HG03045 (cell line): ENCODE measurements around the gene COPZ1.
"Not testable (repeated sequence)": the region's sequence is repeated elsewhere in the genome, so short reads cannot be mapped to it uniquely, and the experiment has no call there.

Experiments used
- ATAC-seq: cut with Tn5 transposase; IDR thresholded peaks from one replicate; pipeline ENCODE4 v1.9.1; 2021; ENCODE audit warnings: mild to moderate bottlenecking, moderate library complexity; ENCODE audit not compliant: unreplicated experiment

Gene COPZ1, protein sequence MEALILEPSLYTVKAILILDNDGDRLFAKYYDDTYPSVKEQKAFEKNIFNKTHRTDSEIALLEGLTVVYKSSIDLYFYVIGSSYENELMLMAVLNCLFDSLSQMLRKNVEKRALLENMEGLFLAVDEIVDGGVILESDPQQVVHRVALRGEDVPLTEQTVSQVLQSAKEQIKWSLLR

GRCh38 chr12:54324617-54325441 lies at the start of gene COPZ1:
TSS of gene COPZ1 (plus strand) at chr12:54325131. CDS start at chr12:54325164, 33 bp downstream.
- ATAC-seq, result peak; percentile 98

GRCh38 chr12:54276368-54276767 lies 48.6 kb upstream of the COPZ1 start:
- ATAC-seq, result no peak

- ATAC-seq, result no peak
Measured at GRCh38 chr12:54277823-54278276, 47.1 kb upstream of the COPZ1 start.

- ATAC-seq, result no peak
Measured at GRCh38 chr12:54279227-54279631, 45.7 kb upstream of the COPZ1 start.

DNA sequence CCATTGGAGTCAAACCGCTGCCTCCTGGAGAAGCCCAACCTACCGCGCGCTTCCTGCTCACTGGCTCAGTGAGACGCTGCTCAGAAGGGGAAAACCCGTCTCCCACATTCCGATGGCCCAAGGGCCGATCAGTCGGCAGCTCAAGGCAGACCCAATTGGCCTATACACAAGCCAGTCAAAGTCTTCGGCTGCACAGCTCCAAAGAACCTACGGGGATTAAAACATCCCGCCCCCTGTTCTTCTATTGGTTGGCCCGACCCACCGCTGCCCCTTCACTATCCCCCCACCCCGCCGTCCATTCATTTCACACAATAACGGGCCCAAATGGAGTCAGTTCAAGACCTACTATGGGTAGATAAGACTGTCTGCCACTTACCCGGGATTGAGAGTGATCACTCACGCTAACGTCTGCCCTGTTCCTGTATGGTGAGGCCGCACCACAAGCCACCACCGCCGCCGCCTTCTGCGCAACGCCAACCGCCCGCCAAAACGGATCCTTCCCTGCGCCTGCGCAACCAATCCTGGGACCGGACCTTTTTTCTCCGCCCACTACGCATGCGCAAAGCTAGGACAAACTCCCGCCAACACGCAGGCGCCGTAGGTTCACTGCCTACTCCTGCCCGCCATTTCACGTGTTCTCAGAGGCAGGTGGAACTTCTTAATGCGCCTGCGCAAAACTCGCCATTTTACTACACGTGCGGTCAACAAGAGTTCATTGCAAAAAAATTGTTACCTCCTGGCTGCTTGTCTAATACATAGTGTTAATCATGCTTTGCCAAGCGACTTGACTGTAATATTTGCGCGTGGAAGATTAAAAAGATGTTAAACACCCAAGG lies 45.1 kb upstream of the COPZ1 start, which contains the start of gene CBX5:
Gene CBX5 (minus strand): TSS at position 491 of the 836 bp plus-strand sequence. CDS start 22,472 bp downstream, outside the sequence.
- peak; percentile 68 for ATAC-seq

DNA sequence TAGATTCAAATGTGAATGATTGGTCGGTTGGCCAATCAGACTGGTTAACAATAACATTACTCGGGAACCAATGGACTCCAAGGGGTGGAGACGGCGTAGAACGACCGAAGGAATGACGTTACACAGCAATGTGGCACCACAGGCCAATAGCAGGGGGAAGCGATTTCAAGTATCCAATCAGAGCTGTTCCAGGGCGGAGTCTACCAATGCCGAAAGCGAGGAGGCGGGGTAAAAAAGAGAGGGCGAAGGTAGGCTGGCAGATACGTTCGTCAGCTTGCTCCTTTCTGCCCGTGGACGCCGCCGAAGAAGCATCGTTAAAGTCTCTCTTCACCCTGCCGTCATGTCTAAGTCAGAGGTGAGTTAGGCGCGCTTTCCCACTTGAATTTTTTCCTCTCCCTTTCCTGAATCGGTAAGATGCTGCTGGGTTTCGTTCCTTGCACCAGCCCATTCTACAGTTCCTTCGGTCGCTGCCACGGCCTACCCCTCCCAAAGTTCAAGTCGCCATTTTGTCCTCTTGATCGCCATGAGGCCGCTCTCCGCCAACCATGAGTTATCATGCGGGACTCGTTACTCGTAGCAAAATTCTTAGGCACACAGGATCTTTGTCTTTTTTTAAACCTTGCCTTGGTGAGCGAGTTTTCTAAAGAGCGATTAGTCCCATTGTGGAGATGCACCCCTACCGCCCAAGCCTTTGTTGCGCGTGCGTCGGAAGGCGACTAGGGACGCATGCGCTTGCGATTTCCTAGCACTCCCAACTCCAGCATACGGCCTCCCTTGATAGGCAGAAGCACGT lies 44.3 kb upstream of the COPZ1 start, which contains the start of gene HNRNPA1:
Gene HNRNPA1 (plus strand): TSS at position 259 of the 793 bp plus-strand sequence. CDS start 82 bp downstream, at position 341.
- ATAC-seq, result peak; percentile 89

- ATAC-seq, result not testable (repeated sequence)
Measured at GRCh38 chr12:54281261-54281638, 43.7 kb upstream of the COPZ1 start.

DNA sequence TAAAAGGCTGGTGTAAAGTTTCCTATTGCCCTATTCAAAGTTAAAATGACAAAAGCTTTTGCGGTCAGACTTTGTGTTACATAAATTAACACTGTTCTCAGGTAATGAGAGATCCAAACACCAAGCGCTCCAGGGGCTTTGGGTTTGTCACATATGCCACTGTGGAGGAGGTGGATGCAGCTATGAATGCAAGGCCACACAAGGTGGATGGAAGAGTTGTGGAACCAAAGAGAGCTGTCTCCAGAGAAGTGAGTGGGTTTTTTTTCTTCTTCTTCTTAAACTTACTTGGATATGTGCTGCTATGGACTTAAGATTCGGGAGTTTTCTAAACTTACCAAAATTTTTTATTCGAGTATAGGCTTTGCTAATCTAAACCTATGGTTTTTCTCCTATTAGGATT lies 43.2 kb upstream of the COPZ1 start:
- ATAC-seq, result not testable (repeated sequence)

DNA sequence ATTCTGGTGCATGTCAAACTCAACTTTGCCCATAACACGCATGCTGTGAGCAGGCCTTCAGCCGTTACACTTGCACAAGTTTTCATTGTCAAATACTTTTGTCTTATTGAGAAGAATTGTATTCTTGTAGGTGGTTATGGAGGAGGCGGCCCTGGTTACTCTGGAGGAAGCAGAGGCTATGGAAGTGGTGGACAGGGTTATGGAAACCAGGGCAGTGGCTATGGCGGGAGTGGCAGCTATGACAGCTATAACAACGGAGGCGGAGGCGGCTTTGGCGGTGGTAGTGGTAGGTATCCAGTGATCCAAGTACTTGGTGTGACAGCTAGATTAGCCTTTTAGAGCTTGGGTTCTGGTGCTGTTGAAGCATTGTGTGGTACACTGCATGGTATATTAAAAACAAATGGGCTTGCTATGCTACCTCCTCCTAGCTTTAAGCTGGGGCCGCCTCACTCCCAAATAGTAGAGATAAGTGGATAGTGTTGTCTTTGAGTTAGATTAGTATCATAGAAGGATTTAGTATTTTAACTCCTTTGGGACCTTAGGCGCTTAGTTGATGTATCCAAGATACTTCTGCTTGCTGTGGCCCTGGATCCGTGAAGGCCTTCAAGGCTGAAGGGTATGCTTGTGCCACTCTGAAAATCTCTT lies 41.9 kb upstream of the COPZ1 start:
- ATAC-seq, result no peak

- ATAC-seq, result not testable (repeated sequence)
Measured at GRCh38 chr12:54284070-54284780, 40.7 kb upstream of the COPZ1 start.

DNA sequence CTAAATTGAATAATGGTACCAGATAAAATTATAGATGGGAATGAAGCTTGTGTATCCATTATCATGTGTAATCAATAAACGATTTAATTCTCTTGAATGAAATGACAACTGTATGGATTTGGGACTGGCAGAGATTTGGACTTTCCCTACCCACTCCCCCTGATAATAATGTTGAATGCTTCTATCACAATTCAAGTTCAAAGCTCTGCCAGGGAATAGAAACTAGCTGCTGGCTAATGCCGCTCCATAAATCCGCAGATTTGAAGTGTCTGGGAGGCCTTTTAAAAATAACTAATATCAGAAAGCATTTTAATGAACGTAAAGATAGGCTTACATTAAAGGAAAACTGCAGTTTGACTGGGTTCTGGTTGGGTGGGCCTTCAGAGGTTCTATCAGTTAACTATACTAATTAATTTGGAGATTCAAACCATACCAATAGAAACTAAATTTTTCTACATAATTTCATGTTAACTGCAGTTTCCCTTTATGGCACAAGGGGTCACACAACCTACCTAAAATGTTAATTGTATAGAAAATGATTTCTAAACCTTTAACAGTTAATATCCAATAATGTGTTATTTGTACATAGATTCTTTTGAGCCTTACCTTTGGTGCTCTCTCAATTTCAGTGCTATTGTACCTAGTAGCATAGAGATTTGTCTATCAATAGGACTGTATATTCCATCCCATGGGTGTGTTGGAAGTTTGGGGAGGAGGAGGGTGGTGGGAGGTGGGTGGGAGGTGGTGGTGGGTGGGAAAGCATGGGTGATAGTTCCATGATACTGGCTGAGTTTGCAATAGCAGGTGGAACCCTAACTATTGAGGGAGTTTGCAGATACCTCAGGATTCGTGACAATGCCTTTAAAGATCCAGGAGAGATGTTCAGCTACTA lies 39.5 kb upstream of the COPZ1 start:
- no peak for ATAC-seq

- ATAC-seq, result no peak
Measured at GRCh38 chr12:54286042-54287030, 38.6 kb upstream of the COPZ1 start.

- no peak for ATAC-seq
Measured at GRCh38 chr12:54287261-54288157, 37.4 kb upstream of the COPZ1 start.

GRCh38 chr12:54292083-54292930 lies 32.6 kb upstream of the COPZ1 start:
- no peak for ATAC-seq

GRCh38 chr12:54292931-54293241 lies 32.0 kb upstream of the COPZ1 start:
- ATAC-seq, result no peak
